NCI-H510A treated with DMSO at 0.1 percent for 48 hours (cell line): ENCODE results near the gene CHD9.
"Not testable (repeated sequence)": the region's sequence is repeated elsewhere in the genome, so short reads cannot be mapped to it uniquely, and the experiment has no call there.

Experiments
- DNase-seq: peaks from one replicate; lab custom pipeline; 2025; lab: John Stamatoyannopoulos, UW

Gene CHD9, protein sequence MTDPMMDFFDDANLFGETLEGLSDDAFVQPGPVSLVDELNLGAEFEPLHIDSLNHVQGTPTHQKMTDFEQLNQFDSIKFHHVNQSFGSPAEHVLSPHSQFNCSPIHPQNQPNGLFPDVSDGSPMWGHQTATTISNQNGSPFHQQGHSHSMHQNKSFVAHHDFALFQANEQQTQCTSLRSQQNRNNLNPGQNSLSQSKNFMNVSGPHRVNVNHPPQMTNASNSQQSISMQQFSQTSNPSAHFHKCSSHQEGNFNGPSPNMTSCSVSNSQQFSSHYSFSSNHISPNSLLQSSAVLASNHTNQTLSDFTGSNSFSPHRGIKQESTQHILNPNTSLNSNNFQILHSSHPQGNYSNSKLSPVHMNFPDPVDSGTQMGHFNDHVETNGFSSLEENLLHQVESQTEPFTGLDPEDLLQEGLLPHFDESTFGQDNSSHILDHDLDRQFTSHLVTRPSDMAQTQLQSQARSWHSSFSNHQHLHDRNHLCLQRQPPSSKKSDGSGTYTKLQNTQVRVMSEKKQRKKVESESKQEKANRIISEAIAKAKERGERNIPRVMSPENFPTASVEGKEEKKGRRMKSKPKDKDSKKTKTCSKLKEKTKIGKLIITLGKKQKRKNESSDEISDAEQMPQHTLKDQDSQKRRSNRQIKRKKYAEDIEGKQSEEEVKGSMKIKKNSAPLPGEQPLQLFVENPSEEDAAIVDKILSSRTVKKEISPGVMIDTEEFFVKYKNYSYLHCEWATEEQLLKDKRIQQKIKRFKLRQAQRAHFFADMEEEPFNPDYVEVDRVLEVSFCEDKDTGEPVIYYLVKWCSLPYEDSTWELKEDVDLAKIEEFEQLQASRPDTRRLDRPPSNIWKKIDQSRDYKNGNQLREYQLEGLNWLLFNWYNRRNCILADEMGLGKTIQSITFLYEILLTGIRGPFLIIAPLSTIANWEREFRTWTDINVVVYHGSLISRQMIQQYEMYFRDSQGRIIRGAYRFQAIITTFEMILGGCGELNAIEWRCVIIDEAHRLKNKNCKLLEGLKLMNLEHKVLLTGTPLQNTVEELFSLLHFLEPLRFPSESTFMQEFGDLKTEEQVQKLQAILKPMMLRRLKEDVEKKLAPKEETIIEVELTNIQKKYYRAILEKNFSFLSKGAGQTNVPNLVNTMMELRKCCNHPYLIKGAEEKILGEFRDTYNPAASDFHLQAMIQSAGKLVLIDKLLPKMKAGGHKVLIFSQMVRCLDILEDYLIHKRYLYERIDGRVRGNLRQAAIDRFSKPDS (N-terminal part only)

GRCh38 chr16:53054670-53055485 is at the start of gene CHD9:
CHD9 (plus strand) TSS chr16:53054991; CDS start chr16:53156090, 101,099 bp downstream.
- DNase-seq = peak; percentile 90

GRCh38 chr16:53007095-53007494 is 47.7 kb upstream of the CHD9 start:
- no peak for DNase-seq

GRCh38 chr16:53014287-53014686 is 40.5 kb upstream of the CHD9 start:
- no peak for DNase-seq

GRCh38 chr16:53018834-53019416 is 35.9 kb upstream of the CHD9 start:
- no peak for DNase-seq

GRCh38 chr16:53022374-53022773 is 32.4 kb upstream of the CHD9 start:
- peak; percentile 89 for DNase-seq

GRCh38 chr16:53024045-53024444 is 30.7 kb upstream of the CHD9 start:
- DNase-seq = no peak

DNA sequence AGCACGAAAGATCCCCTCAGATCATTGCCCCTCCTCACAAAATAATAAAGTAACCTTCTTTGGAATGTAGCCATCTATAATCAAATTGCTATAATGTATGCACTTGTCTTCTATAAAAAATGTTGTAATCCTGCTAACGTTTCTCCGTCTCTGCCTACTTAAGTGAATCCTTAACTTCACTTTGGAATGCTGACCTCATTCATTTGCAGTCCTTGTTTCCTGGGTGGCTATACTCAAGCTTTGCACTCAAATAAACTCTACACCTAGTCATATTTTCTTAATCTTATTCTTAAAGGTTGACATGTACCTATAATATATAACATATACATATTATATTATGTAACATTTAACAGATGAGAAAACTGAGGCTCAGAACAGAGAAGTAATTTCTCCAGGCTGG is 24.8 kb upstream of the CHD9 start:
- DNase-seq = no peak

- DNase-seq = no peak
These were observed 23.4 kb upstream of the CHD9 start for GRCh38 chr16:53031323-53031942.

GRCh38 chr16:53034306-53034705 is 20.5 kb upstream of the CHD9 start:
- DNase-seq = no peak

GRCh38 chr16:53035176-53035942 is 19.4 kb upstream of the CHD9 start:
- DNase-seq = no peak

- DNase-seq = no peak
These were observed 18.7 kb upstream of the CHD9 start for GRCh38 chr16:53036066-53036465.

DNA sequence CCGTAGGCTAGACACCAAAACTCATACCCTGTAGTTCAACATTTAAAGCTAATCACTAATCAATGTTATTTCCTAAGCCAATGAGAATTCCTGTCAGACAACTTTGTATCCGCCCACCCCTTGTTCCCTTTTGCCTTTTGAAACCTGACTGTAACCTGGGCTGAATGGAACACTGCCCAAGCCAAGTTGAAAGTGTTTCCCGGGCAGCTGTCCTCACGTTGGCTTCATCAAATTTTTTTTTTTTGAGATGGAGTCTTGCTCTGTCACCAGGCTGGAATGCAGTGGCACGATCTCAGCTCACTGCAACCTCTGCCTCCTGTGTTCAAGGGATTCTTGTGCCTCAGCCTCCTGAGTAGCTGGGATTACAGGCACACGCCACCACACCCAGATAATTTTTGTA is 18.1 kb upstream of the CHD9 start:
- not testable (repeated sequence) for DNase-seq

- no peak for DNase-seq
These were observed 14.0 kb upstream of the CHD9 start for GRCh38 chr16:53040788-53041187.

- no peak for DNase-seq
These were observed 13.3 kb upstream of the CHD9 start for GRCh38 chr16:53041320-53042051.

DNA sequence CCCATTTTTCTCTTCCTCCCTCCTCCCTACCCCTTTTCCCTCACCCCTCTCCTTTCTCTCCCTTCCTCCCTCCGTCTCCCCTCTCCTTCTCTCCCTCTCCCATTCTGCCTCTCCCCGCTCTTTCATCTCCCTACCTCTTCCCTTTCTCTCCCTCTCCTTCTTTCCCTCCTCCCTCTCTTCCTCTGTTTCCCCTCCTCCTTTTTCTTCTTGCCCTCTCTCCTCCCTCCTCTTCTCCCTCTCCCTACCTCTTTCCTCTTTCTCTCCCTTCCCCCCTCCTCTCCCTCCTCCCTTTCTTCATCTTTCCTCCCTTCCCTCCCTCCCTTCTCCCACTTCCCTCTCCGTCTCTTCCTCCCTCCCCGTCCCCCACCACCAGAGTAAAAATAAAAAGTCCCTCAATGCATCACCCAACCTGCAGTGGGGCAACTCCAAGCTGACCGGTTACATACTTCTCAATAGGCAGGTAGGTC is 12.5 kb upstream of the CHD9 start:
- no peak for DNase-seq

- no peak for DNase-seq
These were observed 11.4 kb upstream of the CHD9 start for GRCh38 chr16:53043428-53043831.

DNA sequence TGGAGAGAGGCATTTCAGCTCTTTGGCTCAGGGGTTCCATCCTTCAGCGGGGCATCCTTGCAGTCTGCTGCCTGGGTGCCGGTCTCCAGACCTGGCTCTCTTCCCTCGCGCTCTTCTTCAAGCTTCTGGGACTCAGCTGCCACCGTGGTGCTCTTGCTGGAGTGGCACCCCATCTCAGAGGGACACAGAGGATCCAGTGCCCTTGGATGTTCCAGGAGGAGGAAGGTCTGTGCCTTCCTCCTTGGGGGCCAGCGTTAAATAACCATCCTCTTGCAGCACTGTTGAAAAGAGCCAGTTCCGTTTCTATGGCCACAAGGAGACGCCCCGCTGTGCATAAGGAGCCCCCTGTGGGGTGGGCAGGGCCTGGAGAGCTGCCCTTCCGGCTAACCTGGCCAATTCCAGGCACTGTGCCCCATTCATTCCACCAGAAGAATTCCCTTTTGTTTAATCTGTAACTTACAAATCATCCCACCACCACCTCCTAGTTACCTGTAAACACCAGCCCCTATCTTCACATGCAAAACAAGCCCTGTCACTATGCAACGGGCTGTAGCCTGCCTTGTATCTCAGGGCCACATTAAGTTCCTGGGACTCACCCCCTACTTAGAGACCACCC is 10.7 kb upstream of the CHD9 start:
- no peak for DNase-seq
